ENCODE measurements around the gene RNASE9.
"Not testable (repeated sequence)": the region's sequence is repeated elsewhere in the genome, so short reads cannot be mapped to it uniquely, and the experiment has no call there.

- not testable (repeated sequence) for TF ChIP-seq CTCF (IDR thresholded peaks at IDR 0.05); EZH2 (IDR thresholded peaks at IDR 0.05; ENCODE audit: borderline replicate concordance, insufficient read depth, low read depth, low read length, poor library complexity, severe bottlenecking)
Observed at GRCh38 chr14:20567199-20567598, 6.4 kb upstream of the RNASE9 start.
